ENCODE data around the gene AHCTF1. TPM values are rescaled to one million over a fixed set of nuclear protein-coding genes. Genes with fewer than 3 reads are reported as not detected.
"Not testable (repeated sequence)": the region's sequence is repeated elsewhere in the genome, so short reads cannot be mapped to it uniquely, and the experiment has no call there.

AHCTF1 gene
- polyA plus RNA-seq, 3 donors: 52.4 to 63.4 (median 53.3) TPM

GRCh38 chr1:246865921-246866320 lies 65.8 kb downstream of the AHCTF1 start:
- DNase-seq (ENCODE audit: extremely low read depth in 1 of 11, low read depth in 9 of 11, low spot score in 4 of 11): no peak

- DNase-seq (ENCODE audit: extremely low read depth in 1 of 11, low read depth in 9 of 11, low spot score in 4 of 11): not testable (repeated sequence)
Measured at GRCh38 chr1:246863791-246864190, 68.0 kb downstream of the AHCTF1 start.

GRCh38 chr1:246860401-246860800 lies 71.3 kb downstream of the AHCTF1 start:
- DNase-seq (ENCODE audit: extremely low read depth in 1 of 11, low read depth in 9 of 11, low spot score in 4 of 11): no peak

- DNase-seq (ENCODE audit: extremely low read depth in 1 of 11, low read depth in 9 of 11, low spot score in 4 of 11): no peak
Measured at GRCh38 chr1:246856371-246856770, 75.4 kb downstream of the AHCTF1 start.

GRCh38 chr1:246850640-246851039 lies 81.1 kb downstream of the AHCTF1 start:
- DNase-seq (ENCODE audit: extremely low read depth in 1 of 11, low read depth in 9 of 11, low spot score in 4 of 11): not testable (repeated sequence)

- no peak for DNase-seq (ENCODE audit: extremely low read depth in 1 of 11, low read depth in 9 of 11, low spot score in 4 of 11)
Measured at GRCh38 chr1:246843876-246844275, 87.9 kb downstream of the AHCTF1 start.

GRCh38 chr1:246840761-246841160 lies 91.0 kb downstream of the AHCTF1 start:
- DNase-seq (ENCODE audit: extremely low read depth in 1 of 11, low read depth in 9 of 11, low spot score in 4 of 11): not testable (repeated sequence)

GRCh38 chr1:246838118-246838456 lies 93.7 kb downstream of the AHCTF1 start:
- no peak for DNase-seq (ENCODE audit: extremely low read depth in 1 of 11, low read depth in 9 of 11, low spot score in 4 of 11)

- DNase-seq (ENCODE audit: extremely low read depth in 1 of 11, low read depth in 9 of 11, low spot score in 4 of 11): no peak
Measured at GRCh38 chr1:246837418-246838117, 94.2 kb downstream of the AHCTF1 start.

GRCh38 chr1:246836209-246836966 lies 95.4 kb downstream of the AHCTF1 start:
- DNase-seq (ENCODE audit: extremely low read depth in 1 of 11, low read depth in 9 of 11, low spot score in 4 of 11): no peak

- no peak for DNase-seq (ENCODE audit: extremely low read depth in 1 of 11, low read depth in 9 of 11, low spot score in 4 of 11)
Measured at GRCh38 chr1:246831543-246831942, 100.2 kb downstream of the AHCTF1 start.

GRCh38 chr1:246828818-246829217 lies 102.9 kb downstream of the AHCTF1 start:
- no peak for DNase-seq (ENCODE audit: extremely low read depth in 1 of 11, low read depth in 9 of 11, low spot score in 4 of 11)

GRCh38 chr1:246827396-246827795 lies 104.4 kb downstream of the AHCTF1 start:
- no peak for DNase-seq (ENCODE audit: extremely low read depth in 1 of 11, low read depth in 9 of 11, low spot score in 4 of 11)

GRCh38 chr1:246825557-246826175 lies 106.1 kb downstream of the AHCTF1 start:
- no peak for DNase-seq (ENCODE audit: extremely low read depth in 1 of 11, low read depth in 9 of 11, low spot score in 4 of 11)

GRCh38 chr1:246824541-246824940 lies 107.2 kb downstream of the AHCTF1 start:
- DNase-seq (ENCODE audit: extremely low read depth in 1 of 11, low read depth in 9 of 11, low spot score in 4 of 11): no peak

- not testable (repeated sequence) for DNase-seq (ENCODE audit: extremely low read depth in 1 of 11, low read depth in 9 of 11, low spot score in 4 of 11)
Measured at GRCh38 chr1:246822154-246822553, 109.6 kb downstream of the AHCTF1 start.

GRCh38 chr1:246820666-246821065 lies 111.1 kb downstream of the AHCTF1 start:
- no peak for DNase-seq (ENCODE audit: extremely low read depth in 1 of 11, low read depth in 9 of 11, low spot score in 4 of 11)

- not testable (repeated sequence) for DNase-seq (ENCODE audit: extremely low read depth in 1 of 11, low read depth in 9 of 11, low spot score in 4 of 11)
Measured at GRCh38 chr1:246817778-246818177, 114.0 kb downstream of the AHCTF1 start.

- no peak for DNase-seq (ENCODE audit: extremely low read depth in 1 of 11, low read depth in 9 of 11, low spot score in 4 of 11)
Measured at GRCh38 chr1:246815693-246816270, 116.0 kb downstream of the AHCTF1 start.

GRCh38 chr1:246814890-246815289 lies 116.9 kb downstream of the AHCTF1 start:
- DNase-seq (ENCODE audit: extremely low read depth in 1 of 11, low read depth in 9 of 11, low spot score in 4 of 11): no peak

Data from renal cortex interstitium (tissue), 11 donors.